HTERT RPE-1 (cell line): ENCODE results near the gene IFI44.

Experiments used
- in situ Hi-C: fragments of 300-500 bp; cut with MboI; formaldehyde crosslinking; loops from 4 replicates; pipeline ENCODE4 v1.14.3; 2020; ENCODE audit warnings: low sequenced_read_pairs

Gene IFI44

GRCh38 chr1:78650114-78650660 lies 556 bp downstream of the IFI44 start:
- in situ Hi-C loops = no loop called here

DNA sequence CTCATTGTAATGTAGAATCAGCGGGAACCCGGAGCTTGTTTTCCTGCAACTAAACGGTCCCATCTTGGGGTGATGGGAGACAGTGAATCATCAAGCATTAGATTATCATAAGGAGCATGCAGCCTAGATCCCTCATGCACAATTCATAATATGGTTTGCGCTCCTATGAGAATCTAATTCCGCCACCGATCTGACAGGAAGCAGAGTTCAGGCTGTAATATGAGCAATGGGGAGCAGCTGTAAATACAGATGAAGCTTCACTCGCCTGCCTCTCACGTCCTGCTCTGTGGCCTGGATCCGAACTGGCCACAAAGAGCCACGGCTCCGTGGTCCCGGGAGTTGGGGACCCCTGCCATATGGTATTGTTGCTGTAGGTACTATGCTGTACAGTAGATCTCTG lies 1.6 kb downstream of the IFI44 start:
- in situ Hi-C loops = no loop called here

DNA sequence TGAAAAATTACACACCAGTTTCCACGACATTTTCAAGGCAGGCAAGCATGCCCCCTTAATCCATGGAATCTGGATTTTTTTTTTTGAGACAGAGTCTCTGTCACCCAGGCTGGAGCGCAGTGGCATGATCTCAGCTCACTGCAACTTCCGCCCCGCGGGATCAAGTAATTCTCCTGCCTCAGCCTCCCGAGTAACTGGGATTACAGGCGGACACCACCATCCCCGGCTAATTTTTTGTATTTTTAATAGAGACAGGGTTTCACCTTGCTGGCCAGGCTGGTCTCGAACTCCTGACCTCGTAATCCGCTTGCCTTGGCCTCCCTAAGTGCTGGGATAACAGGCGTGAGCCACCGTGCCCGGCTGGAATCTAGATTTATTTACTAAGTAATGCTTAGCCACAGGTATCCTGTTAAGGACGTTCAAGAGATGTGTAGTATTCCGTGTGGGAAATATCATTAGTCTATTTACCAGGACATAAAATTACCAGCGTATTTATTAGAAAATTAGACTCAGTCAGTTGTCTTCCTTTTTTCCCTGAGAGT lies 2.5 kb downstream of the IFI44 start:
- in situ Hi-C loops = no loop called here

GRCh38 chr1:78658901-78659300 lies 9.3 kb downstream of the IFI44 start:
- in situ Hi-C loops = no loop called here

DNA sequence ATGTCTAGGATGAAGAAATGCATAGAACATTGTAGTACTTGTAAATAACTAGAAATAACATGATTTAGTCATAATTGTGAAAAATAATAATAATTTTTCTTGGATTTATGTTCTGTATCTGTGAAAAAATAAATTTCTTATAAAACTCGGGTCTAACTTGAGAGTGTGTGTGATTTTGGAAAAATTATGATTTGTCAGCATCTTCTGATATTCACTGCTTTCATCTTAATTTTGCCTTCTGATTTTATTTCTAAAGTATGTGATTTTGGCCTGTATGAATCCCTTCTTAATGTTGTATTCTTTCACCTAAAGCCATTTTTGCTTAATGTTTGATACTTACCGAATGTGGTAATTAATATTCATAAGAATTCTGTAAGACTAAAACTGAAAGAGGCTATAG lies 14.3 kb downstream of the IFI44 start:
- in situ Hi-C loops = no loop called here

DNA sequence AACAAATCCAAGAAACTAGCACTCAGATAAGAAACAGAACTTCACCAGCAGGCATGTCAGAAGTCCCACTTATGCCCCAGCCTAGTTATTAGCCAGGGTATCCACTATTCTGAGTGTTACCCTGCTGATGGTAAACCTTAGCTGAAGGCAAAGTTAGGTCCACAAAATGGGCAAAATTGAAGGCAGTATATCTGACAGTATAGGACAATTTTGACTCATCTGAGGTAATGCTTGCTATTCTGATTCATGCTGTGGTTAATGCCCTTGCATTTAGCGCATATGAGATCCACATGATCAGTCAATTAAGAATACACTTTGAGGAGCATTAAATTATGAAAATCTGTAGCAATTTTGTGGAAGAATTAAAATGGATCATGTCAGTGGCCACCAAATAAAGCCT lies 15.1 kb downstream of the IFI44 start:
- in situ Hi-C loops = no loop called here

DNA sequence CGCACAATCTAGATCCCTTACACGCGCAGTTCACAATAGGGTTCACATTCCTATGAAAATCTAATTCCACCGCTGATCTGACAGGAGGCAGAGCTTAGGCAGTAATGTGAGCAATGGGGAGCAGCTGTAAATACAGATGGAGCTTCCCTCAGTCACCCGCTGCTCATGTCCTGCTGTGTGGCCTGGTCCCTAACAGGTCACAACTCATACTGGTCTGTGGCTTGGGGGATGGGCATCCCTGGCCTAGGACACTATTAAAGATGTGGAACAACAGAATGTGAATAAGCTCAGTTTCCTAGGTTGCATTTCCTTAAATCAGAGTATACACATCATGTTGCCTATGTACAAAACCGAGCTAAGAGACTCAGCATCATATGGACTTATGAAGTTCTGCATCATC lies 16.2 kb downstream of the IFI44 start:
- in situ Hi-C loops = no loop called here

DNA sequence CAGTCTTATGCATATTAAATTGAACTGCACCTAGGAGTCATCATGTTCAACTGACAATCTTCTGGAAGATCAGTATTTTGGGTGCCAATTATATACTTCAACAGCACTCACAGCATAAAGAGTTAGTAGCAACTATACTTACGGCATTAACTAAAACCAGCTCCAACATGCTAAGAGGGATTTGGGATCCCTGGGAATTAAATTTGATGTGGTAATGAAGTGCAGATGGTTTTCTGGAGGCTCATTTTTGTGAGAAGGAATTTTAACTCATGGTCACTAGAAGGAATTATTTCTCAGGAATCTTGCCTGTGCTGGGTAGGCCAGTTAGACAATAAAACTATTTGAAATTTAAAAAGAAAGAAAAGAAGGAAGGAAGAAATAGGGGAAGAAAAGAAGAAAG lies 18.3 kb downstream of the IFI44 start:
- in situ Hi-C loops = no loop called here

DNA sequence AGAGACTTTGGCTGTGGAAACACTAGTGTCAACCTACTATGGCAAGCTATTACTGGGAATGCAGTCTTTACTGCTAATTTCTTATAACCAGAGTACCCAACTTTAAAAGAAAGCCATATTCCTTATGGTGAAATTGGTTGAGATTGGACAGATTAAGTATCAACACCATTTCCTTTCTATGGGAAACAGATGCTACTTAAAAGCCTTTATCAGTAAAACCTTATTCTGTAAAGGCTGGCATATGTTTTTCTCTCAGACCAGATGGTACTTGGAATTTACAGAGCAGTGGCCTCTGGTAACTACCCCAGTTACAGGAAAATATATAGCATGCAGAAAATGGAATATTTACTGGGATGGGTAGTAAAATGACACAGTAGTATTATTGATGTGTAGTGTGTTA lies 18.8 kb downstream of the IFI44 start:
- in situ Hi-C loops = no loop called here

- in situ Hi-C loops = no loop called here
These were observed 22.8 kb downstream of the IFI44 start for GRCh38 chr1:78672428-78672827.

DNA sequence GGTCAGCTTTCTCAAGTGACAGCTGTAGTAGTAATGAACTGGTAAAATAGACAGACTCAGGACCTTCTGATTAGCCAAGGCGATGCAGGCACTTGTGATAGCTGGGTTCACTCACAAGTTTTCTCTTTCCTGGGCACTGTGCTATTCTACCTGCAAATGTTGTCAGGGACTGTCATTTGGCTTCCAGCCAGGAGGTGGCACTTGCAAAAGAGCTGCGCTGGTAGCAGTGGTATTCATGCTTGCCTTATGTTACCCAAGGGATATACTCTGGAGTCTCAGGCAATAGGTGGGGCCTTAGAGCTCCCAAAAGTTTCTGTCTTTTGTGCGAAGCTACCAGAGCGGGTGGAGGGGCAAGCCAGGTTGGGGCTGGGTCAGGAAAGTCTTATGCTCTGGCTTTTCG lies 23.5 kb downstream of the IFI44 start:
- in situ Hi-C loops = no loop called here

DNA sequence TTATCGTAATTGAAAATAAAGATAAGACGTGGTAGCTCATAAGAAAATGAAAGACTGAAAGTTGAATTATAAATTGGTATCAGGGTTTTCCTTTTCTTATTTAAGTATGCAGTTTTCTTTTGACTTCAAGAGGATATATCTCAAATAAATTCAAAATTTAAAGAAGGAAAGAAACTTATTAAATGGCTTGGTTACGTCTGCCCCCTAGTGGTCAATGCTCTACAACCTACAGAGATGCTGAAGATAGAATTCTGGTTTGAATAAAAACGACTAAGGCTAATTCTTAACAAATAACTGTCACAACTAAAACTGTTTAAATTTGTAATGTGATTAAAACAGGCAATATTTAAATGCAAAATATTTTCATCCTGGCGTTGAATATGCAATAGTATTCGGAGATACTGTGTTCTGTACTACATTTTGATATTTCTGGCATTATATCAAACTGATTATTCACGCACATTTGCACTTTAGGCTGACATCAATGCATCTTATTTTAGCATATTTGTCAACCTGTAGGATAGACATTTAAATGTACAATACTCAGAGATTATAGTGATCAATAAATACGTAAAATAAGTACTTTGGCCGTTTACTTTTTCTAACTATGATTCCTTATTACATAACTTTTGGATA lies 26.8 kb downstream of the IFI44 start:
- in situ Hi-C loops = no loop called here

GRCh38 chr1:78676993-78677392 lies 27.4 kb downstream of the IFI44 start:
- in situ Hi-C loops = no loop called here

- in situ Hi-C loops = no loop called here
These were observed 28.2 kb downstream of the IFI44 start for GRCh38 chr1:78677788-78678187.

GRCh38 chr1:78678324-78678723 lies 28.7 kb downstream of the IFI44 start:
- in situ Hi-C loops = no loop called here

- in situ Hi-C loops = no loop called here
These were observed 31.6 kb downstream of the IFI44 start for GRCh38 chr1:78681265-78681664.

DNA sequence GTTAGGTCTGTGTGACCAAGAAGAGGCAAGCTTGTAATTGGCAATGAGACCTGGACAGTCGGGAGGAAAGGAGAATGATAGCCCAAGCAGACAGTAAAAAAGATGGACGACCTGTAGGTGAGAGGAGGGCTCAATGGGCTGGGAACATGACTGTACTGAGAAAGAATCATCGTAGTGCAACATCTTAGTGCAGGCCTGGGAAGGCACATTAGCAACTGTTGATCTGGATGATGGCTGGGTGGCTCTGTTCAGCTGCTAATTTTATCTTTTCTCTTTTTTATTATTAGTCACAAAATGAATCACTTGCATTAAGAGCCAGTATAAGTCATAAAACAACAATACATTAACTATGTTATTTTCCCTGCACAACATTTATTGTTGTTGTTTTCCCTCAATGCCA lies 32.9 kb downstream of the IFI44 start:
- in situ Hi-C loops = no loop called here

- in situ Hi-C loops = no loop called here
These were observed 33.4 kb downstream of the IFI44 start for GRCh38 chr1:78683079-78683478.

- in situ Hi-C loops = no loop called here
These were observed 37.7 kb downstream of the IFI44 start for GRCh38 chr1:78687315-78687714.

- in situ Hi-C loops = no loop called here
These were observed 38.3 kb downstream of the IFI44 start for GRCh38 chr1:78687914-78688313.

DNA sequence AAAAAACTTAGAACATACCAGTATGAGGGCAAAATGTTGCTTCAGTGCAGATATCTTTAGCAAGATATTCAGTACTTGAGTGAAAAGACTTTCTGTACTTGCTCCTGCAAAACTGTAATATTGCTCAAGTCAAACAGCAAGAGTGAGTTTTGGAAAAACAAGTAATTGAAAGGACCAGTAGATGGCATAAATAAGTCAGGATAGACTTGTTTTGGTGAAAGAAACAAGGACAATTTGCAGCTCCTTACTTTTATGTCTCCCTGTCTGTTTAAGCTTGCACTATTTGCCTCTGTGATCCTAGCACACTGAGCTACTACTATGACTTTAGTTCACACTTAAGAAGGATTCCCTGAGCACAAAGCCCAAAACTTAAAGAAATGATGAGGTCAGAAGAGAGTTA lies 39.1 kb downstream of the IFI44 start:
- in situ Hi-C loops = no loop called here

- in situ Hi-C loops = no loop called here
These were observed 40.9 kb downstream of the IFI44 start for GRCh38 chr1:78690516-78690915.
